ENCODE results near the gene DAGLA.
A peak's percentile ranks its signal among the peaks of the same experiment; 100 is the strongest.

The DAGLA gene, protein sequence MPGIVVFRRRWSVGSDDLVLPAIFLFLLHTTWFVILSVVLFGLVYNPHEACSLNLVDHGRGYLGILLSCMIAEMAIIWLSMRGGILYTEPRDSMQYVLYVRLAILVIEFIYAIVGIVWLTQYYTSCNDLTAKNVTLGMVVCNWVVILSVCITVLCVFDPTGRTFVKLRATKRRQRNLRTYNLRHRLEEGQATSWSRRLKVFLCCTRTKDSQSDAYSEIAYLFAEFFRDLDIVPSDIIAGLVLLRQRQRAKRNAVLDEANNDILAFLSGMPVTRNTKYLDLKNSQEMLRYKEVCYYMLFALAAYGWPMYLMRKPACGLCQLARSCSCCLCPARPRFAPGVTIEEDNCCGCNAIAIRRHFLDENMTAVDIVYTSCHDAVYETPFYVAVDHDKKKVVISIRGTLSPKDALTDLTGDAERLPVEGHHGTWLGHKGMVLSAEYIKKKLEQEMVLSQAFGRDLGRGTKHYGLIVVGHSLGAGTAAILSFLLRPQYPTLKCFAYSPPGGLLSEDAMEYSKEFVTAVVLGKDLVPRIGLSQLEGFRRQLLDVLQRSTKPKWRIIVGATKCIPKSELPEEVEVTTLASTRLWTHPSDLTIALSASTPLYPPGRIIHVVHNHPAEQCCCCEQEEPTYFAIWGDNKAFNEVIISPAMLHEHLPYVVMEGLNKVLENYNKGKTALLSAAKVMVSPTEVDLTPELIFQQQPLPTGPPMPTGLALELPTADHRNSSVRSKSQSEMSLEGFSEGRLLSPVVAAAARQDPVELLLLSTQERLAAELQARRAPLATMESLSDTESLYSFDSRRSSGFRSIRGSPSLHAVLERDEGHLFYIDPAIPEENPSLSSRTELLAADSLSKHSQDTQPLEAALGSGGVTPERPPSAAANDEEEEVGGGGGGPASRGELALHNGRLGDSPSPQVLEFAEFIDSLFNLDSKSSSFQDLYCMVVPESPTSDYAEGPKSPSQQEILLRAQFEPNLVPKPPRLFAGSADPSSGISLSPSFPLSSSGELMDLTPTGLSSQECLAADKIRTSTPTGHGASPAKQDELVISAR

DNA sequence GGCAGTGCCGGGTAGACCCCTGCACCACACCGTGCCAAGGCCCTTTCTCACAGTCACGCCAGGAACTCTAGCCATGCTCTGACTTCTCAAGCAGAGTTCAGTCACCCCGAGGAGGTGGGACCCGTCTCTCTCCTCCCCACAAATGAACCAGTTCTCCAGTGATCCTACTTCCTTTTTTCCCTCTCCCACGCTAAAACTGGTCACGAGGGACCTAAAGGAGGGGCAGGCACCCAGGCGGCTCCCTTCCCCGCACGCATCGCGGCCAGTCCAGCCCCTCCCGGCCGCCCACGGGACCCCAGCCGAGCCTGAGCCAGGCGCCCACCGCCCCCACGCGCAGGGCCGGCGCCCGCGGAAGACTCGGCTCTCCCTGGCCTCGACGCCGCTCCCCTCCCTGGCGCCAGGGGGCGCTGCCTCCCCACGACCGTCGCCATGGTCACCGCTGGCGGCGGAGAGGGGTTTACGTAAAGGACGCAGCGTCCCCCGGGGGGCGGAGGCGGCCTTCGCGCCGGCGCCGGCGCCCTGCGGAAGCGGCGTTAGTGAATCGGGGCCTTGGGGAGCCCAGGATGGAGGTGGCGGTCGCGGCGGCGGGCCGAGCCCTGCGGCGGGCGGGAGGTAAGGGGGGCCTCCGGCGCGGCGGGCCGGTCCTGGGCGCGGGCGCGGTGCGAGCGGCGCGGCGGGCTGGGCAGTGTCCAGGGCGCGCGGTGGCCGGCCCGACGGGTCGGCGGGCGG lies at the start of gene DAGLA:
Gene DAGLA, plus strand, starts transcription at position 499 of the 729 bp plus-strand sequence. CDS start 39,765 bp downstream, outside the sequence.
- H3K27ac Mint-ChIP-seq: no peak within 1 kb of the TSS
- H3K27me3 Mint-ChIP-seq: peaks cover 40% of the 10 kb centered on the region
- peak within 1 kb of the TSS; percentile 49 for H3K4me3 Mint-ChIP-seq
- peak; percentile 90 for DNase-seq
- H3K36me3 Mint-ChIP-seq (ENCODE audit: low read depth): no peaks in the 10 kb centered on the region
- H3K4me1 Mint-ChIP-seq (ENCODE audit: low read depth): peaks cover 3% of the 10 kb centered on the region
- no peaks in the 10 kb centered on the region for H3K9me3 Mint-ChIP-seq

DNA sequence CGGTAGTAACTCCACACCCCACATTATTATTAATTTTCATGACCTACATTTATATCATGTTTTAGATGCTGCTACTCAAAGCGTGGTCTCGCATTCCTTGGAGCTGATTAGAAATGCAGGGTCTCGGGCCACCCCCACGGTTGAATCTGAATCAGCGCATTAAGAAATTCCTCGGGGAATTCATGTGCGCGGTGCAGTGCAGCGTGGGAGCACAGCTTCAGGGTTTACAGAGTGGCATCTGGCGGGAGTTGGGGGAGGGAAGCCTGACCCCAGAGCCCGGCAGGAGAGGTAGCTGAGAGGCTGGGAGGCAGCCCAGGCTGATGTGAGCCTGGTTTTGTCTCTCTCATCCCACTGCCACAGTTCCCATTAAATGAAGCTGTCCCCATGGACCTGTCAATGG lies 48.1 kb upstream of the DAGLA start:
- H3K27me3 Mint-ChIP-seq: peaks cover 19% of the 10 kb centered on the region
- no peak overlapping the region for H3K27ac Mint-ChIP-seq
- no peaks in the 10 kb centered on the region for H3K36me3 Mint-ChIP-seq (ENCODE audit: low read depth)
- no peaks in the 10 kb centered on the region for H3K9me3 Mint-ChIP-seq
- no peak for DNase-seq
- peaks cover 5% of the 10 kb centered on the region for H3K4me1 Mint-ChIP-seq (ENCODE audit: low read depth)
- H3K4me3 Mint-ChIP-seq: no peak overlapping the region

DNA sequence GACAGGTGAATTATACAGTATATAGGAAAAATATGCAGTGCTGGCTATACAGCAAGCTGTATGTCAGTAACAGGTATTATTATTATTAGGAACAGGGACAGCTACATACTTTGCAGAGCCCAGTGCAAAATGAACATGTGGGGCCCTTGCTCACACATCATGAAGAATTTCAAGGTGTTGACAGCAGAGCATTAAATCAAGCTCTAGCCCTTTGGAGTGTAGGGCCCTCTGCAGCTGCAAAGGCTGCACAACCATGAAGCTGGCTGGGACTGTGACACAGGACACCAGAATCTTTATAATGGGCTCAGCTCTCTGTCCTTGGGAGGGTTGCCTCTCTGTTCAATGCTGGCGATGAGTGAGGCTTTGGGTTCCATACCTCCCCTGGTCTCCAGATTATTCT lies 44.9 kb upstream of the DAGLA start:
- no peaks in the 10 kb centered on the region for H3K9me3 Mint-ChIP-seq
- no peak for DNase-seq
- no peaks in the 10 kb centered on the region for H3K36me3 Mint-ChIP-seq (ENCODE audit: low read depth)
- H3K4me1 Mint-ChIP-seq (ENCODE audit: low read depth): no peaks in the 10 kb centered on the region
- H3K27ac Mint-ChIP-seq: no peak overlapping the region
- H3K4me3 Mint-ChIP-seq: no peak overlapping the region
- H3K27me3 Mint-ChIP-seq: peaks cover 3% of the 10 kb centered on the region

DNA sequence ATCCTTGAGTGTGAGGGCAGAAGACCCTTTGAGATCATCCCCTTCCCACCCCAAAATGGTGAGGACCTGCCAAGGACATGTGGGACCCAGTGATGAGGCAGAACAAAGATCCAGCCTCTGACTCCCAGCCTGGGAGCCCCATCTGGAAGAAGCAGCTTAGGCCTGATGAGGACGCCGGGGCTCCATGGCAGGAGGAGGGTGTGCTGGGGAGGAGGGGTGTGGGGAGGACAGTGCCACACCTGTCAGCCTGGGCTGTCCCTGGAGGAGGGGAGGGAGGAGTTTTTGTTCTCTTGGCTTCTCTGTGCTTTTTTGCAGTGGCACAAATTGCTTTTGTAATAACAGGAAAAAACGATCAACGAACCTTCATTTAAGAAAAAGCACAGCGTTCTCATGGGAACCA lies 44.4 kb upstream of the DAGLA start:
- H3K4me3 Mint-ChIP-seq: no peak overlapping the region
- no peaks in the 10 kb centered on the region for H3K4me1 Mint-ChIP-seq (ENCODE audit: low read depth)
- no peak overlapping the region for H3K27ac Mint-ChIP-seq
- H3K36me3 Mint-ChIP-seq (ENCODE audit: low read depth): no peaks in the 10 kb centered on the region
- H3K27me3 Mint-ChIP-seq: peaks cover 2% of the 10 kb centered on the region
- H3K9me3 Mint-ChIP-seq: no peaks in the 10 kb centered on the region
- no peak for DNase-seq

DNA sequence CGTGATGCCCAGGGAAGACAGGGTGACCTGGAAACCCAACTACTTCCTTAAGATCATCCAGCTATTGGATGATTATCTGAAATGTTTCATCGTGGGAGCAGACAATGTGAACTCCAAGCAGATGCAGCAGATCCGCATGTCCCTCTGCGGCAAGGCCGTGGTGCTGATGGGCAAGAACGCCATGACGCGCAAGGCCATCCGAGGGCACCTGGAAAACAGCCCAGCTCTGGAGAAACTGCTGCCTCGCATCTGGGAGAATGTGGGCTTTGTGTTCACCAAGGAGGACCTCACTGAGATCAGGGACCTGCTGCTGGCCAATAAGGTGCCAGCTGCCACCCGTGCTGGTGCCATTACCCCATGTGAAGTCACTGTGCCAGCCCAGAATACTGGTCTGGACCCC lies 43.5 kb upstream of the DAGLA start:
- H3K4me1 Mint-ChIP-seq (ENCODE audit: low read depth): no peaks in the 10 kb centered on the region
- no peak overlapping the region for H3K27ac Mint-ChIP-seq
- H3K9me3 Mint-ChIP-seq: no peaks in the 10 kb centered on the region
- DNase-seq: no peak
- no peaks in the 10 kb centered on the region for H3K27me3 Mint-ChIP-seq
- H3K4me3 Mint-ChIP-seq: no peak overlapping the region
- H3K36me3 Mint-ChIP-seq (ENCODE audit: low read depth): no peaks in the 10 kb centered on the region

DNA sequence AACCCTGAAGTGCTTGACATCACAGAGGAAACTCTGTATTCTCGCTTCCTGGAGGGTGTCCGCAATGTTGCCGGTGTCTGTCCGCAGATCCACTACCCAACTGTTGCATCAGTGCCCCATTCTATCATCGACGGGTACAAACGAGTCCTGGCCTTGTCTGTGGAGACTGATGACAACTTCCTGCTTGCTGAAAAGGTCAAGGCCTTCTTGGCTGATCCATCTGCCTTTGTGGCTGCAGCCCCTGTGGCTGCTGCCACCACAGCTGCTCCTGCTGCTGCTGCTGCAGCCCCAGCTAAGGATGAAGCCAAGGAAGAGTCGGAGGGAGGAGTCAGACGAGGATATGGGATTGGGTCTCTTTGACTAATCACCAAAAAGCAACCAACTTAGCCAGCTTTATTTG lies 42.9 kb upstream of the DAGLA start:
- no peaks in the 10 kb centered on the region for H3K4me1 Mint-ChIP-seq (ENCODE audit: low read depth)
- H3K27me3 Mint-ChIP-seq: no peaks in the 10 kb centered on the region
- no peaks in the 10 kb centered on the region for H3K9me3 Mint-ChIP-seq
- H3K27ac Mint-ChIP-seq: no peak overlapping the region
- DNase-seq: no peak
- H3K36me3 Mint-ChIP-seq (ENCODE audit: low read depth): no peaks in the 10 kb centered on the region
- no peak overlapping the region for H3K4me3 Mint-ChIP-seq

DNA sequence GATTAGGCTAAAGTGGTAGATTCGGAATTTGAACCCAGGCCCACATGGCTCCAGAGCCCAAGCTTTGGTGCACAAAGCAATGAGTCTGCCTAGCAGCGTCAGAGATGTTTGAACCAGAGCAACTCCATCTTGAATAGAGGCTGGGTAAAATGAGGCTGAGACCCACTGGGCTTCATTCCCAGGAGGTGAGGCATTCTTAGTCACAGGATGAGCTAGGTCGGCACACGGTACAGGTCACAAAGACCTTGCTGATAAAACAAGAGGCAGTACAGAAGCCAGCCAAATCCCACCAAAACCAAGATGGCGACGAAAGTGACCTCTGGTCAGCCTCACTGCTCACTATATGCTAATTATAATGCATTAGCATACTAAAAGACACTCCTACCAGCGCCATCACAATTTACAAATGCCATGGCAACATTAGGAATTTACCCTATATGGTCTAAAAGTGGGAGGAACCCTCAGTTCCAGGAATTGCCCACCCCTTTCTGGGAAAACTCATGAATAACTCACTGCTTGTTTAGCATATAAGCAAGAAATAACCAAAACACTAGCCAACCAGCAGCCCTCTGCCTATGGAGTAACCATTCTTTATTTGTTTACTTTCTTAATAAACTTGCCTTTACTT lies 40.3 kb upstream of the DAGLA start:
- Mint-ChIP-seq H3K4me1 (ENCODE audit: low read depth) (no peaks in the 10 kb centered on the region), H3K27me3 (no peaks in the 10 kb centered on the region), H3K36me3 (ENCODE audit: low read depth) (no peaks in the 10 kb centered on the region), H3K9me3 (no peaks in the 10 kb centered on the region), H3K27ac (no peak overlapping the region), H3K4me3 (no peak overlapping the region)
- no peak for DNase-seq

DNA sequence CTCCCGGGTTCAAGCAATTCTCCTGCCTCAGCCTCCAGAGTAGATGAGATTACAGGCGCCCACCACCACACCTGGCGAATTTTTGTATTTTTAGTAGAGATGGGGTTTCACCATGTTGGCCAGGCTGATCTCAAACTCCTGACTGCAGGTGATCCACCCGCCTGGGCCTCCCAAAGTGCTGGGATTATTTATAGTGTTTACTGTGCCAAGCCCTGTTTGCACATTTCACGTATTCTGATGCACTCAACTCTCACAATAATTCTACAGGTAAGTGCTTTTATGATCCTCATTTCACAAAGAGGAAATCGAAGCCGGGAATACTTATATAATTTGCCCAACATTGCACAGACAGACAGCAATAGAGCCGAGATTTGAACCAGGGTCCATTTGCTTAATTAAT lies 38.0 kb upstream of the DAGLA start:
- Mint-ChIP-seq H3K36me3 (ENCODE audit: low read depth) (no peaks in the 10 kb centered on the region), H3K9me3 (no peaks in the 10 kb centered on the region), H3K4me1 (ENCODE audit: low read depth) (no peaks in the 10 kb centered on the region), H3K4me3 (no peak overlapping the region), H3K27me3 (no peaks in the 10 kb centered on the region), H3K27ac (no peak overlapping the region)
- DNase-seq: no peak

DNA sequence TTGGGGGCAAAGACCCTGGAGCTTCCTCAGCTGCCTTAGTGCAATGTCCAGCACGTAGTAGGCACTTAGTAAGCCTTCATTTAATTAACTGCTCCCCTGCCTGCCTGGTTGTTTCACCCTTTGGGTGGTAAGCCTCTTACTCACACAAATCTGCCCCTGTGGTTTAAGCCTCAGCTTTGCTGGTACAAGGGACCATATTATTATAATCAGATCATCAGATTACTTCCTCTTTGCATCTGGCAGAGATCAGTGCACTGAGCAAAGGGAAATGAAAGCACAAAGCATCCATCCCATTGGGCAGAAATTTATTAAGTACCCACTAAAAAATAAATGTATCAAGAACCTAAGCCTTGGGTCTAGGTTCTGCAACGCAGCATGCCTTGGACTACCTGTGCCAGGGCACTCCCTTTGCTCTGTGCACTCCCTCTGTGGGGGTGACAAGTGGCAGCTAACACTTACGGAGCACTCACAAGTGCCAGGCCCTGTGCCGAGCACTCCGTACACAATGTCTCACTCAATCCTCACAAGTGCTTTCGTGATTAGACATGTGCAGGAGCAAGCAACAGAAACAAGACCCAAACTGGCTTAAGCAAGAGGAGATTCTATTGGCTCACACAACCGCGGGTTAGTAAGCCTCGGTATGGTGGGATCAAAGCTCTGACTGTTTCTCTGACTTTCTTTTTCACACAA lies 34.9 kb upstream of the DAGLA start:
- no peaks in the 10 kb centered on the region for H3K36me3 Mint-ChIP-seq (ENCODE audit: low read depth)
- H3K27ac Mint-ChIP-seq: no peak overlapping the region
- DNase-seq: no peak
- no peaks in the 10 kb centered on the region for H3K9me3 Mint-ChIP-seq
- H3K27me3 Mint-ChIP-seq: no peaks in the 10 kb centered on the region
- H3K4me1 Mint-ChIP-seq (ENCODE audit: low read depth): no peaks in the 10 kb centered on the region
- no peak overlapping the region for H3K4me3 Mint-ChIP-seq

DNA sequence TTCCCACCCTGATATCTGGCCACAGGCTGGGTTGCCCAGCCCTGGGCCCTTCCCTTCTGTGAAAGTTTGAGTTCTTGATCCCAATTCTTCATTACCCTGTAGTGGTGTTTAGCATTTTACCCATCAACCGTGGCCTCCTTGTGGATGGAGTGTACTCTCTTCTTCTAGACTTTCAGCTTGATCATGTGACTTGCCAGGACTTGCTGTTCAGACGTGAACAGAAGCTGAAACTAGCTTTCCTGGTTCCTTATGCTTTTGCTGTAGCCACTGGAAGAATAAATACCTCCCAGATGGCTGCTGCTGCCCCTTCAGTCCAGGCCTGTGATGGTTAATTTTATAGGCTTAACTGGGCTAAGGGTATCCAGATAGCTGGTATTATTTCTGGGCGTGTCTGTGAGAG lies 32.7 kb upstream of the DAGLA start:
- H3K36me3 Mint-ChIP-seq (ENCODE audit: low read depth): no peaks in the 10 kb centered on the region
- no peaks in the 10 kb centered on the region for H3K4me1 Mint-ChIP-seq (ENCODE audit: low read depth)
- no peaks in the 10 kb centered on the region for H3K9me3 Mint-ChIP-seq
- peaks cover 3% of the 10 kb centered on the region for H3K27me3 Mint-ChIP-seq
- H3K4me3 Mint-ChIP-seq: no peak overlapping the region
- DNase-seq: no peak
- H3K27ac Mint-ChIP-seq: no peak overlapping the region

DNA sequence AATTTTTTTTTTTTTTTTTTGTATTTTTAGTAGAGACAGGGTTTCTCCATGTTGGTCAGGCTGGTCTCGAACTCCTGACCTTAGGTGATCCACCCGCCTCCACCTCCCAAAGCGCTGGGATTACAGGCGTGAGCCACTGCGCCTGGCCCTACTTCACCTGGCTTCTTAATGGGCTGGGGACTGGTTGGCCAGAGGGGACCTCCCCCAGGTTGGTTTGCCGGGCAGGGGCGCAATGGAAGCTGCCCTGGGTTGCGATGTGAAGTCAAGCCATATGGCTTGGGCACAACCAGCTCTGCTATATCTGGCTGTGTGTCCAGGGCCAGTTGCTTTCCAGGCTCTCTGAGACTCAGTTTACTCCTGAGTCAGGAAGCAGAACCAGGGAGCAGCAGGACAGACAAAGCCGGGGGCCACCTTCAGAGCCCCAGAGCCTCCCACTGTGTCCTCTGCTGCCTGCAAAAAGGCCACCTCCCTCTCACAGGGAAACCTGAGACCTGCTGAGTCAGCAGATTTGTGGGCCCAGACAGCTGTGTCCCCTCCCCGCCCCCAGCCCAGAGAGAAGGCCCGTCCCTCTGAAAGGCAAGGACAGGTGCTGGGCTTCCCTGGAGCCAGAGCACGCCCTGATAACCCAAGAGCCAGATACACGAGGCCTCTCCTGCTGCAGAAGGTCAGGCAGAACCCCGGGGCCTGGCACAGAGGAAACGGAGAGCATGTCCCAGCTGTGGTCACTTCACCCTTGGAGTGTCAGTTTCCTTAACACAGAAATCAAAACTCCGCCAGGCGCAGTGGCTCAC lies 29.2 kb upstream of the DAGLA start:
- H3K27me3 Mint-ChIP-seq: peaks cover 19% of the 10 kb centered on the region
- H3K4me3 Mint-ChIP-seq: no peak overlapping the region
- H3K36me3 Mint-ChIP-seq (ENCODE audit: low read depth): no peaks in the 10 kb centered on the region
- H3K9me3 Mint-ChIP-seq: no peaks in the 10 kb centered on the region
- DNase-seq: no peak
- H3K27ac Mint-ChIP-seq: no peak overlapping the region
- no peaks in the 10 kb centered on the region for H3K4me1 Mint-ChIP-seq (ENCODE audit: low read depth)

DNA sequence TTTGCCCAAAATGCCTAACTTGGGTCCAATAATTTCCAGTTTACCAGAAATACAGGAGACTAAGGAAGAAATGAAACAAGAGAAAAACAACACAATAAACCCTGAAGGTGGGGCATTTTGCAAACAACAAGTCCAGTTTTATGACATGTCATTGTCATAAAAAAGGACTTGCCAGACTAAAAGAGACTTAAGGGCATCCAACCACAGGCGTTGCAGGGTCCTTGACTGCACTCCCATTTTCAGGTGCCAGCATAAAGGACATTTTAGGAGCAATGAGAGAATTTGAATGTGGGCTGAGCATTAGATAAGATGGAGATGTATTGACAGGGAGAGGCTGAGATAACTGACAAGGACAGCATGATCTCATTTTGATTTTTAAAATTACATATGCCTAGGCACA lies 28.1 kb upstream of the DAGLA start:
- H3K4me3 Mint-ChIP-seq: no peak overlapping the region
- no peaks in the 10 kb centered on the region for H3K36me3 Mint-ChIP-seq (ENCODE audit: low read depth)
- H3K4me1 Mint-ChIP-seq (ENCODE audit: low read depth): no peaks in the 10 kb centered on the region
- no peak overlapping the region for H3K27ac Mint-ChIP-seq
- H3K27me3 Mint-ChIP-seq: peaks cover 23% of the 10 kb centered on the region
- no peak for DNase-seq
- no peaks in the 10 kb centered on the region for H3K9me3 Mint-ChIP-seq

DNA sequence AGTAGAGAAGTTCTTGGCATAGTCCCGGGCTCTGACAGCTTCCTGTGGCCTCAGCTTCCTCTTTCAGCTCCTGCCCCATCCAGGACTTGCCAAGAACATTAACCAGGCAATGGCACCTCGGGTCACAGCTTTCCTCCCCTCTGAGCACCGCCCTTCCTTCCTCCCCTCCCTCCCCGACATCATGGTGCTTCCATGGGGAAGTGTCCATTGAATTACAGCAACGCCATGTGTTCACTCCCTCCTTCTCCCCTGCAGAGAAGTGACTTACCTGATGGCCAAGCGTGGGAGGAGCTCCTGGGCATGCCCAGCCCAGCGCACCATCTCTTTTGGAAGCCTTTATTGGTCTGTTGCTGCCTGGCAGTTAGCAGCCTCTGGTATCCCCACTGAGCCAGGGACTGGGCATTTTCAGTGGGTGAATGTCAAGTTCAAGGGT lies 25.8 kb upstream of the DAGLA start:
- Mint-ChIP-seq H3K36me3 (ENCODE audit: low read depth) (no peaks in the 10 kb centered on the region), H3K9me3 (no peaks in the 10 kb centered on the region), H3K27ac (no peak overlapping the region)

More for the DNA sequence above, 25.8 kb upstream of the DAGLA start:
- H3K4me1 Mint-ChIP-seq (ENCODE audit: low read depth): no peaks in the 10 kb centered on the region
- H3K27me3 Mint-ChIP-seq: peaks cover 23% of the 10 kb centered on the region
- DNase-seq: no peak
- no peak overlapping the region for H3K4me3 Mint-ChIP-seq

All from activated T-cell treated with anti-CD3 and anti-CD28 coated beads, Interleukin-2, amount 50 U/mL, for 24 hours (primary cell).